Endothelial cell of umbilical vein (primary cell): ENCODE data around the gene ARID5A. TPM values are rescaled to one million over a fixed set of nuclear protein-coding genes. Genes with fewer than 3 reads are reported as not detected.

Source experiments
- BruUV-seq: library from RNA; stranded (reverse); fragments of 400-500 nt; replicated peaks from 2 replicates; lab custom pipeline; 2021; lab: Mats Ljungman, UMichigan
- CTCF ChIA-PET: fragments of 300-600, 350-600 bp; sonication (Branson Sonifier 250); formaldehyde crosslinking; loops from one replicate; lab custom pipeline; 2021; ENCODE audit warnings: antibody characterized with exemption, inconsistent platforms; lab: Charles Lee
- POLR2A ChIA-PET: fragments of 300-600, 350-600 bp; sonication (Branson Sonifier 250); formaldehyde crosslinking; loops from one replicate; lab custom pipeline; 2021; ENCODE audit warnings: antibody characterized with exemption, inconsistent platforms; lab: Charles Lee
- DNase-seq: peaks from one replicate; pipeline ENCODE4 v3.0.0-alpha.2; 2011; ENCODE audit warnings: low read depth, low spot score
- FAIRE-seq: peaks from 2 replicates; lab custom pipeline; 2011; peaks lifted over from hg19 to GRCh38; lab: Jason Lieb, UNC
- H2AFZ ChIP-seq: 2 replicates; pipeline ENCODE4 v1.6.0; 2012; ENCODE audit warnings: low read depth, low read length, control low read depth, inconsistent platforms
- H3K27ac ChIP-seq: 2 replicates; pipeline ENCODE4 v1.5.1; 2011; ENCODE audit warnings: low read depth, mild to moderate bottlenecking, control low read depth, low read length, moderate library complexity; ENCODE audit not compliant: insufficient read depth
- H3K27me3 ChIP-seq, 2 experiments: 2 replicates each; pipeline versions ENCODE4 v1.6.0 to v1.6.1; 2011; ENCODE audit warnings: low read length in 2 of 2, mixed read lengths in 1 of 2; ENCODE audit not compliant: control insufficient read depth in 2 of 2, insufficient read depth in 2 of 2
- H3K36me3 ChIP-seq, 2 experiments: 2 replicates in 1 of 2; 3 replicates in 1 of 2; pipeline ENCODE4 v1.5.1; 2011; ENCODE audit warnings: low read length in 2 of 2, mild to moderate bottlenecking in 1 of 2, moderate library complexity in 1 of 2; ENCODE audit not compliant: control insufficient read depth in 2 of 2, insufficient read depth in 2 of 2; ENCODE audit errors: extremely low read depth in 1 of 2
- H3K4me1 ChIP-seq: 3 replicates; pipeline ENCODE4 v1.5.1; 2011; ENCODE audit warnings: mild to moderate bottlenecking, low read length; ENCODE audit not compliant: control insufficient read depth, insufficient read depth; ENCODE audit errors: extremely low read depth
- H3K4me2 ChIP-seq: 2 replicates; pipeline ENCODE4 v1.6.1; 2011; ENCODE audit warnings: low read length, control low read depth, mixed read lengths; ENCODE audit not compliant: insufficient read depth
- H3K4me3 ChIP-seq, 3 experiments: fragments of 200-600 bp in 1 of 3; sonication (generic), shearing (Covaris generic) in 1 of 3; replicated peaks in 1 of 3; 2 replicates each; pipeline ENCODE4 v1.5.1; 2011 to 2016; ENCODE audit warnings: control low read depth in 3 of 3, low read length in 3 of 3, mild to moderate bottlenecking in 2 of 3, inconsistent platforms in 1 of 3, low read depth in 1 of 3, moderate library complexity in 1 of 3; ENCODE audit not compliant: insufficient read depth in 1 of 3
- H3K79me2 ChIP-seq: 2 replicates; pipeline ENCODE4 v1.6.0; 2012; ENCODE audit warnings: low read length, inconsistent platforms; ENCODE audit not compliant: control insufficient read depth, insufficient read depth
- H3K9ac ChIP-seq: replicated peaks from 2 replicates; pipeline ENCODE3; 2011; ENCODE audit warnings: low read length, control low read depth; ENCODE audit not compliant: insufficient read depth; ENCODE audit errors: extremely low read depth
- H3K9me1 ChIP-seq: replicated peaks from 3 replicates; pipeline ENCODE4 v1.6.0; 2011; ENCODE audit warnings: mild to moderate bottlenecking, low read length; ENCODE audit not compliant: control insufficient read depth, insufficient read depth; ENCODE audit errors: extremely low read depth
- H3K9me3 ChIP-seq: replicated peaks from 2 replicates; pipeline ENCODE4 v1.5.1; 2012; ENCODE audit warnings: low read length, inconsistent platforms; ENCODE audit not compliant: control insufficient read depth, insufficient read depth
- H4K20me1 ChIP-seq: replicated peaks from 2 replicates; pipeline ENCODE3; 2011; ENCODE audit warnings: mild to moderate bottlenecking, low read length; ENCODE audit not compliant: control insufficient read depth, insufficient read depth; ENCODE audit errors: extremely low read depth
- EZH2 ChIP-seq: IDR thresholded peaks from 2 replicates; pipeline ENCODE4 v1.6.1; 2012; ENCODE audit warnings: borderline replicate concordance, low read depth, mild to moderate bottlenecking, moderate library complexity, low read length, inconsistent platforms; ENCODE audit not compliant: severe bottlenecking
- FOS ChIP-seq: IDR thresholded peaks from 2 replicates; pipeline ENCODE4 v1.6.1; 2011; ENCODE audit warnings: mild to moderate bottlenecking, low read length, moderate library complexity, borderline replicate concordance; ENCODE audit not compliant: insufficient read depth
- GATA2 ChIP-seq: IDR thresholded peaks from 2 replicates; pipeline ENCODE4 v1.7.0; 2011; ENCODE audit warnings: low read depth, mild to moderate bottlenecking, moderate library complexity, mixed read lengths, low read length; ENCODE audit not compliant: insufficient read length, insufficient read depth
- JUN ChIP-seq: IDR thresholded peaks from 2 replicates; pipeline ENCODE4 v1.6.1; 2011; ENCODE audit warnings: borderline replicate concordance, low read depth; ENCODE audit not compliant: insufficient read length, insufficient read depth
- MYC ChIP-seq: IDR thresholded peaks from one replicate; pipeline ENCODE4 v1.6.1; 2011; ENCODE audit warnings: mild to moderate bottlenecking, low read depth, low read length
- POLR2A ChIP-seq: IDR thresholded peaks from 2 replicates; pipeline ENCODE4 v1.6.1; 2012; ENCODE audit warnings: low read depth, mild to moderate bottlenecking, control low read depth, low read length
- POLR2AphosphoS5 ChIP-seq: IDR thresholded peaks from 2 replicates; pipeline ENCODE4 v1.6.1; 2012; ENCODE audit warnings: low read depth, mild to moderate bottlenecking, control low read depth, low read length, moderate library complexity; ENCODE audit not compliant: insufficient read depth
- dilution Hi-C: fragments of 300-500 bp; cut with MboI; formaldehyde crosslinking; loops from one replicate; pipeline ENCODE4 v1.15.0; 2019; ENCODE audit warnings: low sequenced_read_pairs; ENCODE audit not compliant: extremely low pct_ligation_motif_present
- intact Hi-C: fragments of 100-400 bp; cut with micrococcal nuclease; formaldehyde crosslinking; loops from one replicate; pipeline ENCODE4 v1.10.0; 2022
- polyA plus RNA-seq, 4 experiments: library from polyadenylated mRNA; depleted of rRNA in 3 of 4; stranded (reverse) in 3 of 4; unstranded in 1 of 4; fragments of >200 nt; gene quantifications; 2 replicates each; pipeline versions ENCODE4 v1.2.1 to v1.2.3, GENCODE V29; 2011 to 2012; ENCODE audit warnings: missing spikeins in 1 of 4
- total RNA-seq: library from RNA; stranded (reverse); gene quantifications from 2 replicates; pipeline ENCODE4 v1.2.3, GENCODE V29; 2021
- TF ChIP-seq, protein P1 (sequence below): IDR thresholded peaks from 2 replicates; pipeline ENCODE4 v1.6.1; 2011; ENCODE audit not compliant: insufficient read depth, insufficient read length
- TF ChIP-seq, protein P2 (sequence below), 2 donors: IDR thresholded peaks; 1 replicate in 1 of 2; 2 replicates in 1 of 2; pipeline ENCODE4 v1.5.1; 2011; ENCODE audit warnings: low read length in 2 of 2, mild to moderate bottlenecking in 2 of 2, moderate library complexity in 2 of 2, control low read depth in 1 of 2, inconsistent platforms in 1 of 2, low read depth in 1 of 2; ENCODE audit not compliant: insufficient read depth in 1 of 2; ENCODE audit errors: extremely low read depth in 1 of 2

Gene ARID5A
- total and polyA plus RNA-seq, 2 donors (not counting 3 experiments of a cell fraction or from before 2014, with no cell fraction given) = 18.0 to 24.7 TPM

GRCh38 chr2:96574364-96574763, 37.8 kb downstream of the ARID5A start:
- dilution Hi-C loops = no loop called here

DNA sequence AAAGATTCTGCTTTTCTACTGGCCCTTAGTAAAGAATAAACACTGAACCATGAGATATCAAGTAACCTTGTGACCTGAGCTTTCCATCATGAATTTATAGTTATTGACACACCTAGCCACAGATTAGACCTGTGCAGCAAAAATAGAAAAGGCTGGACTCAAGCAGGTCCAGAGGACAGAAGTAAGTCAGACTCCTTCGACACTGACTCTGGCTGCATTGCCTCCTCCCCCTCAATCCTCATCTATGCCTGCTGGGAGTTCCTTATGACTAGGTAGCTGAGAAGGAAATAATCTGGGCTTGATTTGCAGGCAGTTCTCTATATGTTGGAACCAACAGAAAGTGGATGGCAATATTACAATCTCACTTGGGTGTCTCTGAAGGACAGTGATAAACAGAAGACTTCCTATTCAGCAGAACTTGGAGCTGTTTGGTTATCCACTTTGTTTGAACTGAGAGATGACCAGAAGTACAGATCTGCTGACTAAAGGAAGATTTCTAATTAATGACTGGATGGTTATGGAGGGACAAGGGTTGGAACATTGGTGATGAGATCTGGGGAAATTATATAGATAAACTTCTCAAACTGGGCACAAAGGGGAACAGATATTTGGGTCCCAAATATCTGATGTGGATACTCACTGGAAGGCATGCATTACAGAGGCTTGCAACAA, 39.4 kb downstream of the ARID5A start:
- Histone ChIP-seq H3K36me3 (no peaks in the 10 kb centered on the region), H3K9ac (no peak overlapping the region), H4K20me1 (no peaks in the 10 kb centered on the region), H3K4me2 (no peak overlapping the region), H3K4me1 (no peaks in the 10 kb centered on the region), H2AFZ (no peak overlapping the region), H3K9me1 (no peaks in the 10 kb centered on the region), H3K4me3 (no peak overlapping the region), H3K27ac (no peak overlapping the region), H3K9me3 (no peaks in the 10 kb centered on the region), H3K27me3 (no peaks in the 10 kb centered on the region), H3K79me2 (no peaks in the 10 kb centered on the region)
- no TSS peak for BruUV-seq
- FAIRE-seq (no peak), DNase-seq (no peak)
- ChIA-PET POLR2A (no interaction called here), CTCF (no interaction called here)
- intact Hi-C loops (no loop called here), dilution Hi-C loops (no loop called here)
- no peak for TF ChIP-seq MYC
- TF ChIP-seq JUN = no peak
- TF ChIP-seq, protein P1, sequence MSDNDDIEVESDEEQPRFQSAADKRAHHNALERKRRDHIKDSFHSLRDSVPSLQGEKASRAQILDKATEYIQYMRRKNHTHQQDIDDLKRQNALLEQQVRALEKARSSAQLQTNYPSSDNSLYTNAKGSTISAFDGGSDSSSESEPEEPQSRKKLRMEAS = no peak
- no peak for TF ChIP-seq POLR2A
- TF ChIP-seq FOS = no peak
- no peak for TF ChIP-seq EZH2
- no peak for TF ChIP-seq POLR2AphosphoS5
- no peak for TF ChIP-seq GATA2
- TF ChIP-seq, protein P2, sequence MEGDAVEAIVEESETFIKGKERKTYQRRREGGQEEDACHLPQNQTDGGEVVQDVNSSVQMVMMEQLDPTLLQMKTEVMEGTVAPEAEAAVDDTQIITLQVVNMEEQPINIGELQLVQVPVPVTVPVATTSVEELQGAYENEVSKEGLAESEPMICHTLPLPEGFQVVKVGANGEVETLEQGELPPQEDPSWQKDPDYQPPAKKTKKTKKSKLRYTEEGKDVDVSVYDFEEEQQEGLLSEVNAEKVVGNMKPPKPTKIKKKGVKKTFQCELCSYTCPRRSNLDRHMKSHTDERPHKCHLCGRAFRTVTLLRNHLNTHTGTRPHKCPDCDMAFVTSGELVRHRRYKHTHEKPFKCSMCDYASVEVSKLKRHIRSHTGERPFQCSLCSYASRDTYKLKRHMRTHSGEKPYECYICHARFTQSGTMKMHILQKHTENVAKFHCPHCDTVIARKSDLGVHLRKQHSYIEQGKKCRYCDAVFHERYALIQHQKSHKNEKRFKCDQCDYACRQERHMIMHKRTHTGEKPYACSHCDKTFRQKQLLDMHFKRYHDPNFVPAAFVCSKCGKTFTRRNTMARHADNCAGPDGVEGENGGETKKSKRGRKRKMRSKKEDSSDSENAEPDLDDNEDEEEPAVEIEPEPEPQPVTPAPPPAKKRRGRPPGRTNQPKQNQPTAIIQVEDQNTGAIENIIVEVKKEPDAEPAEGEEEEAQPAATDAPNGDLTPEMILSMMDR (IDR thresholded peaks at IDR 0.05; ENCODE audit: extremely low read depth in 1 of 2, insufficient read depth in 1 of 2, low read depth in 1 of 2, low read length in 2 of 2) = no peak

More at GRCh38 chr2:96574364-96574763, 37.8 kb downstream of the ARID5A start:
- H3K27me3 ChIP-seq = no peaks in the 10 kb centered on the region
- BruUV-seq = no TSS peak
- TF ChIP-seq, protein P2 (IDR thresholded peaks at IDR 0.05; ENCODE audit: extremely low read depth in 1 of 2, insufficient read depth in 1 of 2, low read depth in 1 of 2, low read length in 2 of 2) = peak in 1 of 2 donors; percentile 13
- TF ChIP-seq FOS (no peak), GATA2 (no peak)
- ChIA-PET CTCF (no interaction called here), POLR2A (no interaction called here)
- no peaks in the 10 kb centered on the region for H3K9me1 ChIP-seq
- H3K4me3 ChIP-seq = no peak overlapping the region
- H2AFZ ChIP-seq = no peak overlapping the region
- intact Hi-C loops = no loop called here
- H3K27ac ChIP-seq = no peak overlapping the region
- no peaks in the 10 kb centered on the region for H4K20me1 ChIP-seq
- H3K79me2 ChIP-seq = no peaks in the 10 kb centered on the region
- H3K4me1 ChIP-seq = no peaks in the 10 kb centered on the region
- DNase-seq (no peak), FAIRE-seq (no peak)
- H3K9ac ChIP-seq = no peak overlapping the region
- no peak overlapping the region for H3K4me2 ChIP-seq
- no peaks in the 10 kb centered on the region for H3K36me3 ChIP-seq
- no peaks in the 10 kb centered on the region for H3K9me3 ChIP-seq
